ENCODE measurements around the gene PRDM12. TPM values are rescaled to one million over a fixed set of nuclear protein-coding genes. Genes with fewer than 3 reads are reported as not detected.

Gene PRDM12
- polyA plus RNA-seq, 1 donor: not detected

DNA sequence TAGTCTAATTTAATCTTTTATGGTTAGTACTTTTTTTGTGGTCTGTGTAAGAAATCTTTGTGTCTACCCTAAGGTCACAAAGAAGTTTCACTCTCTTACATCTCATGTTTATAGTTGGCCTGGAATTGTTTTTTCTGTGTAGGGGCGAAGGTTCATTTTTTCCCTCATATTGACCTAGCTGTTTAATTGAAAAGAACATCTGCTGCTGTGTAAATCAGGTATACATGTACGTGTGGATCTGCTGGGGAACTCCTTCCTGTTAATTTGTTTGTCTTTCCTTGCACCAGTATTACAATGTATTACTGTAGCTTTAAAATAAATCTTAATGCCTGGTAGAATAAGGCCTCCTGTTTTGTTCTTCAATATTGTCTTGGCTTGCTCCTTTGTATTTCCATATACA, 67.0 kb downstream of the PRDM12 start:
- DNase-seq: no peak

DNA sequence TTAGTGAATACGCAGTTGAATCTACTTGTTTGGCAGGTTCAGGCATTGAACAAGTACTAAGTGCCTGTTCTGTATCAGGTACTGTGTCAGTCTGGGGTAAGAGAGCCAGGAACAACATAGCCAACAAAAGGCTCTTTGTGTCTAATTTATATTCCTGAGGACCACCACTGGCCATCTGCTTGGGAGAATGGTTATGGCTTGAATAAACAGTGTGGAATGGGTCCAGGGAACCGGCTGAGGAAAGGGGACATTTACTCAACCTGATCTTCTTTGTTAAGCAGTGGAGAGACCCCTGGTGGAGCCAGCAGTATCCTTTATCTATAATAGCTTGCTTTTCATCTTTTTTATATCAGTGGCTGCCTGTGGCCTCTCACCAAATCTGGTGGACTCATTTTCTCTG, 67.7 kb downstream of the PRDM12 start:
- DNase-seq: no peak

Other genes with a start within 250 kb of the PRDM12 start
- gene ASS1, start 219.6 kb upstream of the PRDM12 start, polyA plus RNA-seq (ENCODE audit: insufficient read length): 43.6 TPM
- 43.4 TPM for gene FUBP3, start 85.0 kb upstream of the PRDM12 start, polyA plus RNA-seq (ENCODE audit: insufficient read length)
- gene EXOSC2, start 29.2 kb downstream of the PRDM12 start, polyA plus RNA-seq (ENCODE audit: insufficient read length): 25.5 TPM
- 69.3 TPM for gene ABL1, start 170.7 kb downstream of the PRDM12 start, polyA plus RNA-seq (ENCODE audit: insufficient read length)
- gene QRFP, start 232.2 kb downstream of the PRDM12 start, polyA plus RNA-seq (ENCODE audit: insufficient read length): 0.35 TPM

All from hindlimb muscle (tissue), 1 donor.